Panc1 (cell line): ENCODE data around the gene STOX2. TPM values are rescaled to one million over a fixed set of nuclear protein-coding genes. Genes with fewer than 3 reads are reported as not detected.

Source experiments
- ATAC-seq: fragments of 200-7000 bp; cut with Tn5 transposase; 2 replicates; pipeline ENCODE4 v1.9.1; 2020; ENCODE audit warnings: mild to moderate bottlenecking, moderate library complexity
- BruUV-seq: library from RNA; stranded (reverse); fragments of 400-500 nt; replicated peaks from 2 replicates; lab custom pipeline; 2021; lab: Mats Ljungman, UMichigan
- CTCF ChIA-PET: fragments of 300-600 bp; sonication (Branson Sonifier 250); formaldehyde crosslinking; loops from one replicate; lab custom pipeline; 2022; ENCODE audit warnings: antibody characterized with exemption; lab: Charles Lee
- POLR2A ChIA-PET: fragments of 300-600 bp; sonication (Branson Sonifier 250); formaldehyde crosslinking; loops from one replicate; lab custom pipeline; 2022; ENCODE audit warnings: antibody characterized with exemption; lab: Charles Lee
- DNase-seq: peaks from one replicate; pipeline ENCODE4 v3.0.0-alpha.2; 2010; ENCODE audit warnings: low read depth, low spot score
- H3K27ac ChIP-seq: 2 replicates; pipeline ENCODE4 v1.5.1; 2011; ENCODE audit warnings: mild to moderate bottlenecking, low read length, inconsistent platforms
- H3K27me3 ChIP-seq: fragments of 200-500 bp; sonication (Bioruptor generic); 2 replicates; pipeline ENCODE4 v1.6.0; 2014; ENCODE audit warnings: low read length, inconsistent platforms; ENCODE audit not compliant: control insufficient read depth, insufficient read depth
- H3K36me3 ChIP-seq: fragments of 200-500 bp; sonication (Bioruptor generic); 2 replicates; pipeline ENCODE4 v1.5.1; 2014; ENCODE audit warnings: inconsistent platforms, mild to moderate bottlenecking, low read length, moderate library complexity; ENCODE audit not compliant: control insufficient read depth, insufficient read depth
- H3K4me1 ChIP-seq: 2 replicates; pipeline ENCODE4 v1.5.1; 2011; ENCODE audit warnings: inconsistent platforms, mild to moderate bottlenecking, low read length, moderate library complexity; ENCODE audit not compliant: control insufficient read depth, insufficient read depth
- H3K4me3 ChIP-seq, 2 experiments: 2 replicates each; pipeline ENCODE4 v1.5.1; 2011 to 2012; ENCODE audit warnings: low read depth in 2 of 2, low read length in 2 of 2, mild to moderate bottlenecking in 2 of 2, inconsistent platforms in 1 of 2, moderate library complexity in 1 of 2
- H3K9me3 ChIP-seq: fragments of 200-500 bp; sonication (Bioruptor generic); 2 replicates; pipeline ENCODE4 v1.5.1; 2014; ENCODE audit warnings: low read depth, mild to moderate bottlenecking, inconsistent platforms, low read length, moderate library complexity; ENCODE audit not compliant: control insufficient read depth, insufficient read depth
- POLR2AphosphoS5 ChIP-seq: IDR thresholded peaks from 2 replicates; pipeline ENCODE4 v1.6.1; 2012; ENCODE audit warnings: mild to moderate bottlenecking, low read depth, low read length, moderate library complexity
- SIN3A ChIP-seq: IDR thresholded peaks from 2 replicates; pipeline ENCODE4 v1.6.1; 2012; ENCODE audit warnings: low read depth, mild to moderate bottlenecking, low read length, moderate library complexity, borderline replicate concordance; ENCODE audit not compliant: insufficient read depth
- TCF7L2 ChIP-seq: IDR thresholded peaks from 2 replicates; pipeline ENCODE4 v1.6.1; 2011; ENCODE audit warnings: mild to moderate bottlenecking, low read depth, low read length, inconsistent platforms
- in situ Hi-C: cut with HindIII; loops from 2 replicates; pipeline ENCODE4 v1.10.0; 2016; ENCODE audit warnings: low sequenced_read_pairs, low pct_unique_long_range_greater_than_20kb
- intact Hi-C: fragments of 100-400 bp; cut with micrococcal nuclease; formaldehyde crosslinking; loops from one replicate; pipeline ENCODE4 v1.10.0; 2022; ENCODE audit not compliant: unreplicated experiment
- total RNA-seq: library from RNA; stranded (reverse); gene quantifications from one replicate; pipeline ENCODE4 v1.2.1, GENCODE V29; 2021; ENCODE audit not compliant: unreplicated experiment
- TF ChIP-seq, protein P1 (sequence below), 2 experiments: IDR thresholded peaks; 2 replicates each; pipeline ENCODE4 v1.6.1; 2011 to 2012; ENCODE audit warnings: low read depth in 2 of 2, control low read depth in 1 of 2, low read length in 1 of 2, mild to moderate bottlenecking in 1 of 2, moderate library complexity in 1 of 2; ENCODE audit not compliant: insufficient read depth in 1 of 2
- TF ChIP-seq, protein P2 (sequence below): fragments of 450-650 bp; IDR thresholded peaks from 2 replicates; pipeline ENCODE4 v1.5.1; 2017; ENCODE audit warnings: mild to moderate bottlenecking

The STOX2 gene
- total RNA-seq, 1 experiment from 2014 or later = 10.6 TPM

DNA sequence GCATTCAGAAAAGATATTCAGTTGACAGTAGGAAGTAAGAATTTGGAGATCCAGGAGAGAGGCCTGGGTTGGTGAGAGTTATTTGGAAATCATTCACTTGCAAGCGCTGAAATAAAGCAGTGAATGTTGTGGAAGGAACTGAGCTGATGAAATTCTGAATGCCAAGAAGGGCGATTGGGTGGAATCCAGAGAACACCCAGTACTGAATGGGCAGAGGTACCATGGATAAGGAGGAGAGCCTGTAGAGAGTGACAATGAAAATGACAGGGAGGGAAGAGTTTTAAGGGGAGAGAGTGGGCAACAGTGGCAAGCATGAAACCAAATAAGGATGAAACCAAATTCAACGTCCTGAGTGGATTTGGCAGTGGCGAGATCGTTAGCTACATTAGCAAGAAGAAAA lies 6.7 kb upstream of the STOX2 start:
- Histone ChIP-seq H3K4me1 (no peaks in the 10 kb centered on the region), H3K9me3 (no peaks in the 10 kb centered on the region), H3K27me3 (no peaks in the 10 kb centered on the region), H3K27ac (no peak overlapping the region), H3K36me3 (no peaks in the 10 kb centered on the region), H3K4me3 (no peak overlapping the region)
- POLR2A ChIA-PET = no interaction called here
- CTCF ChIA-PET = no interaction called here
- ATAC-seq (no peak), DNase-seq (no peak)
- in situ Hi-C loops (no loop called here), intact Hi-C loops (no loop called here)
- no TSS peak for BruUV-seq
- TF ChIP-seq, protein P1, sequence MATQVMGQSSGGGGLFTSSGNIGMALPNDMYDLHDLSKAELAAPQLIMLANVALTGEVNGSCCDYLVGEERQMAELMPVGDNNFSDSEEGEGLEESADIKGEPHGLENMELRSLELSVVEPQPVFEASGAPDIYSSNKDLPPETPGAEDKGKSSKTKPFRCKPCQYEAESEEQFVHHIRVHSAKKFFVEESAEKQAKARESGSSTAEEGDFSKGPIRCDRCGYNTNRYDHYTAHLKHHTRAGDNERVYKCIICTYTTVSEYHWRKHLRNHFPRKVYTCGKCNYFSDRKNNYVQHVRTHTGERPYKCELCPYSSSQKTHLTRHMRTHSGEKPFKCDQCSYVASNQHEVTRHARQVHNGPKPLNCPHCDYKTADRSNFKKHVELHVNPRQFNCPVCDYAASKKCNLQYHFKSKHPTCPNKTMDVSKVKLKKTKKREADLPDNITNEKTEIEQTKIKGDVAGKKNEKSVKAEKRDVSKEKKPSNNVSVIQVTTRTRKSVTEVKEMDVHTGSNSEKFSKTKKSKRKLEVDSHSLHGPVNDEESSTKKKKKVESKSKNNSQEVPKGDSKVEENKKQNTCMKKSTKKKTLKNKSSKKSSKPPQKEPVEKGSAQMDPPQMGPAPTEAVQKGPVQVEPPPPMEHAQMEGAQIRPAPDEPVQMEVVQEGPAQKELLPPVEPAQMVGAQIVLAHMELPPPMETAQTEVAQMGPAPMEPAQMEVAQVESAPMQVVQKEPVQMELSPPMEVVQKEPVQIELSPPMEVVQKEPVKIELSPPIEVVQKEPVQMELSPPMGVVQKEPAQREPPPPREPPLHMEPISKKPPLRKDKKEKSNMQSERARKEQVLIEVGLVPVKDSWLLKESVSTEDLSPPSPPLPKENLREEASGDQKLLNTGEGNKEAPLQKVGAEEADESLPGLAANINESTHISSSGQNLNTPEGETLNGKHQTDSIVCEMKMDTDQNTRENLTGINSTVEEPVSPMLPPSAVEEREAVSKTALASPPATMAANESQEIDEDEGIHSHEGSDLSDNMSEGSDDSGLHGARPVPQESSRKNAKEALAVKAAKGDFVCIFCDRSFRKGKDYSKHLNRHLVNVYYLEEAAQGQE (IDR thresholded peaks at IDR 0.05; ENCODE audit: insufficient read depth in 1 of 2, low read depth in 2 of 2, low read length in 1 of 2) = no peak
- TF ChIP-seq TCF7L2 = no peak
- TF ChIP-seq, protein P2, sequence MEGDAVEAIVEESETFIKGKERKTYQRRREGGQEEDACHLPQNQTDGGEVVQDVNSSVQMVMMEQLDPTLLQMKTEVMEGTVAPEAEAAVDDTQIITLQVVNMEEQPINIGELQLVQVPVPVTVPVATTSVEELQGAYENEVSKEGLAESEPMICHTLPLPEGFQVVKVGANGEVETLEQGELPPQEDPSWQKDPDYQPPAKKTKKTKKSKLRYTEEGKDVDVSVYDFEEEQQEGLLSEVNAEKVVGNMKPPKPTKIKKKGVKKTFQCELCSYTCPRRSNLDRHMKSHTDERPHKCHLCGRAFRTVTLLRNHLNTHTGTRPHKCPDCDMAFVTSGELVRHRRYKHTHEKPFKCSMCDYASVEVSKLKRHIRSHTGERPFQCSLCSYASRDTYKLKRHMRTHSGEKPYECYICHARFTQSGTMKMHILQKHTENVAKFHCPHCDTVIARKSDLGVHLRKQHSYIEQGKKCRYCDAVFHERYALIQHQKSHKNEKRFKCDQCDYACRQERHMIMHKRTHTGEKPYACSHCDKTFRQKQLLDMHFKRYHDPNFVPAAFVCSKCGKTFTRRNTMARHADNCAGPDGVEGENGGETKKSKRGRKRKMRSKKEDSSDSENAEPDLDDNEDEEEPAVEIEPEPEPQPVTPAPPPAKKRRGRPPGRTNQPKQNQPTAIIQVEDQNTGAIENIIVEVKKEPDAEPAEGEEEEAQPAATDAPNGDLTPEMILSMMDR = no peak
- TF ChIP-seq POLR2AphosphoS5 = no peak
- TF ChIP-seq SIN3A = no peak

DNA sequence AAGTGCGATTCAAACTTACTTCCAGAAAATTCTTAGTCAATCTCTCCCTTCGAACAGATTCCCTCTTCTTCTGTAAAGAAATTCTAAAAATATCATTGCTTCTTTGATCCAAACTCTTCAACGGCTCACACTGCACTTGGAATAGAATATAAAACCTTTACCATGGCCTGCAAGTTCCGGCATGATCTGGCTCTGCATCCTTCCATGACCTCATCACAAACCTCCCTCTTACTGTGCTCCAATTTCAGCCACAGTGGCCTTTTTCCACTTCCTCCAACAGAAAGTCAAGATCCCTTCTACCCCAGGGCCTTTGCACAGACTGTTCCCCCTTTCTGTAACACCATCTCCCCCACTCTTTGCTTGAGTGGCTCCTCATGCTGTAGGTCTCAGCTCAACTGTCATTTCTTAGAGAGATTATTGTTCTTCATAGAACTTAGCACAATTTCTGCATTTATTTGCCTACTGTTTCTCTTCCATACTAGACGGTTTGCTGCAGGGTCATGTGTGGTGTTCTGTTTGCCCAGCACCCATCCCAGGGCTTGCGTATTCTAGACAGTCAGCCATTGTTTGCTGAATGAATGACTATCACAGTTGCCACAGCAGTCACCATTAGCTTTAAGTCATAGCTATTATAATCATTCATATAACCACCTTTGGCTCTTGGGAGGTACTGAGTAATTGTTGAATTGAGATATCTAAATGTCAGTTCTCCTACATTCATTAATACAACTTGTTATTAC lies 1.9 kb upstream of the STOX2 start:
- Histone ChIP-seq H3K4me3 (no peak overlapping the region), H3K4me1 (peaks cover 4% of the 10 kb centered on the region; the same call in 1 of the 2 replicates), H3K9me3 (no peaks in the 10 kb centered on the region), H3K27me3 (no peaks in the 10 kb centered on the region), H3K27ac (no peak overlapping the region), H3K36me3 (no peaks in the 10 kb centered on the region)
- ChIA-PET POLR2A (no interaction called here), CTCF (no interaction called here)
- intact Hi-C loops = no loop called here
- DNase-seq = no peak
- no peak for TF ChIP-seq POLR2AphosphoS5
- TF ChIP-seq, protein P1 (IDR thresholded peaks at IDR 0.05; ENCODE audit: insufficient read depth in 1 of 2, low read depth in 2 of 2, low read length in 1 of 2) = no peak
- TF ChIP-seq TCF7L2 = no peak
- TF ChIP-seq, protein P2 = no peak
- no peak for TF ChIP-seq SIN3A
- BruUV-seq = no TSS peak
- in situ Hi-C loops = no loop called here
- no peak for ATAC-seq
